H1 (cell line): Measurements from ENCODE around the gene MIB2. TPM values are rescaled to one million over a fixed set of nuclear protein-coding genes. Genes with fewer than 3 reads are reported as not detected.
A peak's percentile ranks its signal among the peaks of the same experiment; 100 is the strongest.

Source experiments
- CTCF ChIA-PET: fragments of 300-600 bp; sonication (Branson Sonifier 250); formaldehyde crosslinking; loops from one replicate; lab custom pipeline; 2021; ENCODE audit not compliant: partially characterized antibody; lab: Charles Lee
- POLR2A ChIA-PET: fragments of 300-600 bp; sonication (Branson Sonifier 250); formaldehyde crosslinking; loops from one replicate; lab custom pipeline; 2021; ENCODE audit warnings: inconsistent platforms; ENCODE audit not compliant: partially characterized antibody; lab: Charles Lee
- DNase-seq, 2 experiments: peaks; one replicate each; pipeline versions ENCODE4 v3.0.0 to v3.0.0-alpha.2; 2010 to 2022; ENCODE audit warnings: low spot score in 2 of 2, low read depth in 1 of 2, mixed read lengths in 1 of 2
- FAIRE-seq: peaks from 2 replicates; lab custom pipeline; 2011; peaks lifted over from hg19 to GRCh38; lab: Jason Lieb, UNC
- H2AFZ ChIP-seq: 2 replicates; pipeline ENCODE4 v1.8.1; 2012; ENCODE audit warnings: low read length, inconsistent platforms
- H2AK5ac ChIP-seq: 2 replicates; pipeline ENCODE4 v1.6.1; 2013; ENCODE audit warnings: low read depth, low read length
- H2BK120ac ChIP-seq: replicated peaks from 2 replicates; pipeline ENCODE3; 2013; ENCODE audit warnings: low read depth, low read length, inconsistent platforms
- H2BK12ac ChIP-seq: 2 replicates; pipeline ENCODE4 v1.6.1; 2013; ENCODE audit warnings: low read depth, low read length
- H2BK15ac ChIP-seq: 2 replicates; pipeline ENCODE4 v1.6.1; 2013; ENCODE audit warnings: low read length
- H2BK20ac ChIP-seq: 2 replicates; pipeline ENCODE4 v1.6.1; 2013; ENCODE audit warnings: low read length
- H2BK5ac ChIP-seq: 2 replicates; pipeline ENCODE4 v1.6.1; 2013; ENCODE audit warnings: low read depth, low read length
- H3K14ac ChIP-seq: 2 replicates; pipeline ENCODE4 v1.6.1; 2013; ENCODE audit warnings: inconsistent platforms; ENCODE audit not compliant: insufficient read length
- H3K18ac ChIP-seq: 2 replicates; pipeline ENCODE4 v1.6.1; 2013; ENCODE audit warnings: low read length; ENCODE audit errors: extremely low read depth
- H3K23ac ChIP-seq: 2 replicates; pipeline ENCODE4 v1.6.1; 2013; ENCODE audit warnings: inconsistent platforms; ENCODE audit not compliant: insufficient read length
- H3K23me2 ChIP-seq: 2 replicates; pipeline ENCODE4 v1.6.1; 2013; ENCODE audit warnings: low read depth, low read length
- H3K27ac ChIP-seq: 2 replicates; pipeline ENCODE4 v1.6.1; 2011; ENCODE audit warnings: low read depth, low read length, inconsistent platforms
- H3K27me3 ChIP-seq, 4 experiments: replicated peaks in 1 of 4; 1 replicate in 1 of 4; 2 replicates in 3 of 4; pipeline versions ENCODE4 v1.6.1 to v1.8.1; 2011 to 2013; ENCODE audit warnings: low read length in 3 of 4, mild to moderate bottlenecking in 3 of 4, inconsistent platforms in 2 of 4, mixed read lengths in 2 of 4, moderate library complexity in 1 of 4; ENCODE audit not compliant: control insufficient read depth in 3 of 4, insufficient read depth in 3 of 4; ENCODE audit errors: extremely low read depth in 1 of 4
- H3K36me3 ChIP-seq, 4 experiments: 2 replicates each; pipeline versions ENCODE4 v1.6.1 to v1.8.1; 2011 to 2013; ENCODE audit warnings: mild to moderate bottlenecking in 4 of 4, low read length in 3 of 4, moderate library complexity in 2 of 4, control low read depth in 1 of 4, inconsistent platforms in 1 of 4; ENCODE audit not compliant: insufficient read depth in 4 of 4, control insufficient read depth in 2 of 4
- H3K4ac ChIP-seq: replicated peaks from 2 replicates; pipeline ENCODE3; 2013; ENCODE audit warnings: low read length, low read depth, mixed read lengths, inconsistent platforms; ENCODE audit not compliant: insufficient read length
- H3K4me1 ChIP-seq, 4 experiments: replicated peaks in 1 of 4; 1 replicate in 1 of 4; 2 replicates in 3 of 4; pipeline versions ENCODE4 v1.6.1 to v1.8.1; 2011 to 2013; ENCODE audit warnings: low read length in 3 of 4, inconsistent platforms in 2 of 4, mixed read lengths in 1 of 4; ENCODE audit not compliant: insufficient read depth in 4 of 4, control insufficient read depth in 3 of 4
- H3K4me2 ChIP-seq, 2 experiments: 2 replicates each; pipeline versions ENCODE4 v1.6.1 to v1.8.1; 2011 to 2013; ENCODE audit warnings: low read depth in 2 of 2, low read length in 2 of 2, control low read depth in 1 of 2, inconsistent platforms in 1 of 2, mild to moderate bottlenecking in 1 of 2; ENCODE audit not compliant: insufficient read depth in 1 of 2
- H3K4me3 ChIP-seq, 4 experiments: fragments of 200-600, 300-600 bp in 1 of 4; sonication (generic), shearing (Covaris generic), sonication (Bioruptor Twin) in 1 of 4; 2 replicates each; pipeline versions ENCODE4 v1.5.1 to v1.8.1; 2011 to 2016; ENCODE audit warnings: low read length in 4 of 4, low read depth in 3 of 4, control low read depth in 2 of 4, inconsistent platforms in 2 of 4, mild to moderate bottlenecking in 2 of 4, mixed read lengths in 1 of 4, moderate library complexity in 1 of 4; ENCODE audit not compliant: insufficient read depth in 2 of 4; ENCODE audit errors: extremely low read depth in 1 of 4
- H3K56ac ChIP-seq: replicated peaks from 2 replicates; pipeline ENCODE3; 2013; ENCODE audit warnings: low read depth, mild to moderate bottlenecking, mixed read lengths, low read length, inconsistent platforms; ENCODE audit not compliant: insufficient read length
- H3K79me1 ChIP-seq: 2 replicates; pipeline ENCODE4 v1.6.1; 2013; ENCODE audit warnings: low read depth, low read length, control low read depth
- H3K79me2 ChIP-seq, 2 experiments: 2 replicates each; pipeline versions ENCODE4 v1.6.1 to v1.8.1; 2012 to 2013; ENCODE audit warnings: low read length in 2 of 2, mild to moderate bottlenecking in 2 of 2, inconsistent platforms in 1 of 2; ENCODE audit not compliant: insufficient read depth in 2 of 2, control insufficient read depth in 1 of 2
- H3K9ac ChIP-seq, 4 experiments: replicated peaks in 1 of 4; 1 replicate in 1 of 4; 2 replicates in 3 of 4; pipeline versions ENCODE4 v1.6.1 to v1.8.1; 2011 to 2013; ENCODE audit warnings: low read depth in 3 of 4, low read length in 3 of 4, control low read depth in 2 of 4, mild to moderate bottlenecking in 2 of 4, moderate library complexity in 2 of 4, inconsistent platforms in 1 of 4; ENCODE audit errors: extremely low read depth in 1 of 4
- H3K9me3 ChIP-seq, 2 experiments: 2 replicates each; pipeline versions ENCODE4 v1.6.1 to v1.8.1; 2012 to 2013; ENCODE audit warnings: mild to moderate bottlenecking in 2 of 2, moderate library complexity in 2 of 2, control low read depth in 1 of 2, inconsistent platforms in 1 of 2, low read depth in 1 of 2, low read length in 1 of 2, mixed read lengths in 1 of 2; ENCODE audit not compliant: insufficient read depth in 2 of 2
- H4K20me1 ChIP-seq, 2 experiments: replicated peaks in 1 of 2; 2 replicates each; pipeline versions ENCODE3 to v1.8.1; 2011 to 2013; ENCODE audit warnings: inconsistent platforms in 2 of 2, low read length in 2 of 2, mild to moderate bottlenecking in 1 of 2; ENCODE audit not compliant: insufficient read depth in 2 of 2, control insufficient read depth in 1 of 2
- H4K5ac ChIP-seq: 2 replicates; pipeline ENCODE4 v1.6.1; 2013; ENCODE audit warnings: low read length, low read depth, mixed read lengths, inconsistent platforms; ENCODE audit not compliant: insufficient read length
- H4K8ac ChIP-seq: 2 replicates; pipeline ENCODE4 v1.8.0; 2013; ENCODE audit warnings: mild to moderate bottlenecking, moderate library complexity, low read length, inconsistent platforms; ENCODE audit not compliant: insufficient read depth; ENCODE audit errors: extremely low read depth
- H4K91ac ChIP-seq: replicated peaks from 2 replicates; pipeline ENCODE3; 2013; ENCODE audit warnings: low read length, mixed read lengths, inconsistent platforms; ENCODE audit not compliant: insufficient read length
- ASH2L ChIP-seq: fragments of 200-600, 300-600 bp; sonication (generic); IDR thresholded peaks from one replicate; pipeline ENCODE4 v1.7.1; 2017; ENCODE audit warnings: low read length
- ATF2 ChIP-seq: IDR thresholded peaks from 2 replicates; pipeline ENCODE4 v1.6.1; 2012; ENCODE audit warnings: low read length, inconsistent platforms
- CBX5 ChIP-seq: fragments of 300-800, 300-1000 bp; sonication (generic); IDR thresholded peaks from 2 replicates; pipeline ENCODE4 v1.7.1; 2016; ENCODE audit warnings: antibody characterized with exemption, low read length, low read depth
- RAD21 ChIP-seq, 2 experiments: IDR thresholded peaks in 1 of 2; conservative IDR thresholded peaks in 1 of 2; 2 replicates each; pipeline ENCODE4 v1.6.1; 2011; ENCODE audit warnings: low read depth in 2 of 2, low read length in 2 of 2, improper control_type of control experiment in 1 of 2, inconsistent platforms in 1 of 2, mild to moderate bottlenecking in 1 of 2, moderate library complexity in 1 of 2
- SP4 ChIP-seq: IDR thresholded peaks from 2 replicates; pipeline ENCODE4 v1.6.1; 2012; ENCODE audit warnings: low read length, inconsistent platforms
- SRF ChIP-seq: IDR thresholded peaks from 2 replicates; pipeline ENCODE4 v1.6.1; 2011; ENCODE audit warnings: mild to moderate bottlenecking, low read depth, low read length, moderate library complexity
- WGBS, 2 experiments: shearing (Covaris generic) in 1 of 2; methylation state at CpG; one replicate each; pipeline versions ENCODE4 v1.1.6 to v1.1.7; 2013 to 2015; ENCODE audit warnings: low lambda C conversion rate in 2 of 2, mixed read lengths in 2 of 2, inconsistent platforms in 1 of 2, low coverage in 1 of 2, missing lambda C conversion rate in 1 of 2; ENCODE audit not compliant: insufficient replicate concordance in 2 of 2, insufficient coverage in 1 of 2, insufficient read length in 1 of 2; ENCODE audit errors: extremely low coverage in 1 of 2, missing lambda C conversion rate in 1 of 2; 5-methylcytosine and 5-hydroxymethylcytosine counted together
- polyA plus RNA-seq, 7 experiments: library from polyadenylated mRNA; depleted of rRNA in 3 of 7; stranded (reverse) in 5 of 7; unstranded in 2 of 7; fragments of >200 nt in 5 of 7; fragments of 200-250 nt in 2 of 7; gene quantifications; 1 replicate in 5 of 7; 2 replicates in 1 of 7; 4 replicates in 1 of 7; pipeline versions ENCODE4 v1.2.1 to v1.2.3, GENCODE V29; 2011 to 2013; ENCODE audit warnings: missing spikeins in 2 of 7, mixed read lengths in 2 of 7
- total RNA-seq: library from RNA; stranded (reverse); fragmentation: NEBNext Ultra II Directional; extraction: Animal tissue kit (Norgen Biotek cat#: 25700); gene quantifications from 2 replicates; pipeline ENCODE4 v1.2.1, GENCODE V29; 2021

MIB2 gene
- total and polyA plus RNA-seq, 2 of the 8 experiments (the other 6 are each of a cell fraction or from before 2014, with no cell fraction given) = 32.5 to 60.0 TPM

GRCh38 chr1:1624443-1625403 is 9.4 kb downstream of the MIB2 start:
- no peak overlapping the region for H4K8ac ChIP-seq
- H2AFZ ChIP-seq = no peak overlapping the region
- DNase-seq = peak in 1 of 2 experiments; percentile 49
- H3K56ac ChIP-seq = no peak overlapping the region
- no peak overlapping the region for H3K4me3 ChIP-seq
- H3K9me3 ChIP-seq = no peaks in the 10 kb centered on the region
- no peak overlapping the region for H2AK5ac ChIP-seq
- TF ChIP-seq ATF2 (no peak), CBX5 (no peak), SP4 (no peak), RAD21 (IDR thresholded peaks at IDR 0.05 in 1 of 2, conservative IDR thresholded peaks at IDR 0.05 in 1 of 2; ENCODE audit: low read depth in 2 of 2, low read length in 2 of 2) (no peak), ASH2L (no peak), SRF (no peak)
- TF ChIP-seq, all 59 proteins: peak for 0
- H4K20me1 ChIP-seq = peaks cover 0 to 16% of the 10 kb centered on the region in 2 experiments
- no peak overlapping the region for H3K23ac ChIP-seq
- no peak overlapping the region for H2BK20ac ChIP-seq
- no peaks in the 10 kb centered on the region for H3K79me2 ChIP-seq
- H3K4me1 ChIP-seq = peaks cover 0 to 6% (median 2%) of the 10 kb centered on the region in 4 experiments; a peak in 4 of 7 replicates
- no peak overlapping the region for H3K14ac ChIP-seq
- no peak overlapping the region for H2BK5ac ChIP-seq
- H4K5ac ChIP-seq = no peak overlapping the region
- FAIRE-seq = no peak
- POLR2A ChIA-PET = interaction anchor here (1.7 kb wide), 1 partner anchor 9 kb away, joined by 4 read pairs; the partner anchor contains the start of gene MIB2
- H3K23me2 ChIP-seq = peaks cover 6% of the 10 kb centered on the region; the same call in 1 of the 2 replicates
- H3K27me3 ChIP-seq = peaks cover 0 to 2% (median under 1%) of the 10 kb centered on the region in 4 experiments; a peak in 3 of 7 replicates
- no peak overlapping the region for H2BK15ac ChIP-seq
- WGBS, 2 experiments = 88% methylated on average over 30 of the region's 38 CpGs; no CpG with 5 or more reads in 1 of the 2 experiments
- no peak overlapping the region for H3K4ac ChIP-seq
- no peak overlapping the region for H3K27ac ChIP-seq
- no peak overlapping the region for H2BK12ac ChIP-seq
- no peaks in the 10 kb centered on the region for H3K36me3 ChIP-seq
- H3K79me1 ChIP-seq = no peaks in the 10 kb centered on the region; the same call in none of the 2 replicates
- H3K9ac ChIP-seq = no peak overlapping the region
- no peak overlapping the region for H3K18ac ChIP-seq
- no peak overlapping the region for H4K91ac ChIP-seq
- no peak overlapping the region for H2BK120ac ChIP-seq
- CTCF ChIA-PET = interaction anchor here (0.6 to 1.0 kb wide), 2 partner anchors 27 to 50 kb away, joined by 3 to 4 read pairs; no protein-coding TSS in a partner anchor
- no peak overlapping the region for H3K4me2 ChIP-seq
